MCF 10A (cell line): Measurements from ENCODE around the gene MELTF. TPM values are rescaled to one million over a fixed set of nuclear protein-coding genes. Genes with fewer than 3 reads are reported as not detected.

ENCODE experiments used
- BruUV-seq: library from RNA; stranded (reverse); fragments of 400-500 nt; replicated peaks from 2 replicates; lab custom pipeline; 2021; lab: Mats Ljungman, UMichigan
- CTCF ChIA-PET: fragments of 300-600 bp; sonication (Branson Sonifier 250); formaldehyde crosslinking; extraction: SDS; loops from one replicate; lab custom pipeline; 2021; ENCODE audit warnings: antibody characterized with exemption, inconsistent platforms; lab: Yijun Ruan, JAX
- POLR2A ChIA-PET: fragments of 300-600, 350-650 bp; sonication (Branson Sonifier 250); formaldehyde crosslinking; extraction: SDS; loops from one replicate; lab custom pipeline; 2020; ENCODE audit warnings: antibody characterized with exemption, inconsistent platforms; lab: Yijun Ruan, JAX
- DNase-seq: peaks from one replicate; pipeline ENCODE4 v3.0.0-alpha.2; 2018; ENCODE audit not compliant: unreplicated experiment
- H3K27ac Mint-ChIP-seq: one replicate; pipeline ENCODE4 v1.8.0; 2022; ENCODE audit warnings: mild to moderate bottlenecking, low read depth, mixed read lengths; ENCODE audit not compliant: unreplicated experiment
- H3K27me3 Mint-ChIP-seq: one replicate; pipeline ENCODE4 v1.8.0; 2022; ENCODE audit warnings: mixed read lengths; ENCODE audit not compliant: insufficient read depth, unreplicated experiment
- H3K36me3 Mint-ChIP-seq: one replicate; pipeline ENCODE4 v1.8.0; 2022; ENCODE audit warnings: mild to moderate bottlenecking, moderate library complexity, mixed read lengths; ENCODE audit not compliant: insufficient read depth, unreplicated experiment
- H3K4me1 Mint-ChIP-seq: one replicate; pipeline ENCODE4 v1.8.0; 2022; ENCODE audit warnings: mixed read lengths; ENCODE audit not compliant: insufficient read depth, unreplicated experiment
- H3K4me3 Mint-ChIP-seq: one replicate; pipeline ENCODE4 v1.8.0; 2022; ENCODE audit warnings: mild to moderate bottlenecking, moderate library complexity, mixed read lengths; ENCODE audit not compliant: unreplicated experiment
- H3K9me3 Mint-ChIP-seq: one replicate; pipeline ENCODE4 v1.8.0; 2022; ENCODE audit warnings: mixed read lengths; ENCODE audit not compliant: unreplicated experiment
- CTCF ChIP-seq: fragments of 200-600 bp; IDR thresholded peaks from one replicate; pipeline ENCODE4 v1.8.0; 2022; ENCODE audit warnings: antibody characterized with exemption, mild to moderate bottlenecking; ENCODE audit not compliant: unreplicated experiment
- intact Hi-C: fragments of 100-400 bp; cut with micrococcal nuclease; formaldehyde crosslinking; loops from 2 replicates; pipeline ENCODE4 v1.14.1; 2022
- total RNA-seq: library from RNA; stranded (reverse); gene quantifications from 2 replicates; pipeline ENCODE4 v1.2.3, GENCODE V29; 2022

MELTF gene
- total RNA-seq, 1 experiment from 2014 or later, result 9.1 TPM

- POLR2A ChIA-PET, result no interaction called here
- Mint-ChIP-seq H3K27me3 (no peaks in the 10 kb centered on the region), H3K4me3 (no peak overlapping the region), H3K4me1 (no peaks in the 10 kb centered on the region), H3K36me3 (no peaks in the 10 kb centered on the region), H3K9me3 (no peaks in the 10 kb centered on the region), H3K27ac (no peak overlapping the region)
- TF ChIP-seq CTCF, result no peak
- CTCF ChIA-PET, result interaction anchor here (1.9 kb wide), 1 partner anchor 19 kb away, joined by 7 read pairs; no protein-coding TSS in a partner anchor
- no TSS peak for BruUV-seq
- intact Hi-C loops, result no loop called here
- DNase-seq, result no peak
These were observed 17.1 kb downstream of the MELTF start for GRCh38 chr3:197012540-197012883.

DNA sequence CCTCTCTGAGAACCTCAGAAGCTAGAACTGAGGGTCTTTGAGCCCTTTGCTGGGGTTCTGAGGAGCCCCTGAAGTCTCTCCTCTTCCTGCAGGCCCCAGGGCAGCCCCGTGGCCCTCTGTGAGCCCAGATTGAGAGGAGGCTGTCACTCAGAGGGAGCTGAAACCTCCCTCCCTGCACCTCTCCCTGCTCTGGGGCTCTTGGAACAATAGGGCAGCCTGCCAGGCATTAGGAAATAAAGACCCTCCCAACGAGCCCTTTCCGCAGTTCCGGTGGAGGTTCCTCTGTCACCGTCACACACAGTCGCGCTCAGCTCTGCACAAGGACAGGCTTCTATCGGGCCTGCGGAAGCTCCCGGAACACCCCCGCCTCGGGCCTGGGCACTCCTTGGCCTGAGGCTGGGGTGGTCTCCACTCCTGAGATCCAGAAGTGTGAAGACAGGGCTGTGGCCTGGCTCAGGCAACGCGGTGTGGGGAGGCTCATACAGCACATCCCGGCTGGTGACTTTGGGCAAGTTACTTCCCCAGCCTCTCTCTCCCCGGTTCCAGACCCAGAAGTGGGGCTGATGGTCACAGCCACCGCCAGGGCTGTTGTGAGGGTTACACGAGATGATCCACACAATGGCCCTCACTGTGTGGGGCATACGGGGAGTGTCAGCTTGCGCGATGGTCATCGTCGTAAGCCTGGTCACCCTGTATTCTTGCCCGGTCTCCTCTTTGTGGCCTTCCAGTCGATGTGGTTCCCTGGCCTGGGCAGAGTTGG lies 17.7 kb downstream of the MELTF start:
- no TSS peak for BruUV-seq
- Mint-ChIP-seq H3K4me3 (no peak overlapping the region), H3K9me3 (no peaks in the 10 kb centered on the region), H3K27me3 (no peaks in the 10 kb centered on the region), H3K27ac (no peak overlapping the region), H3K4me1 (no peaks in the 10 kb centered on the region), H3K36me3 (no peaks in the 10 kb centered on the region)
- intact Hi-C loops, result no loop called here
- no peak for TF ChIP-seq CTCF
- no peak for DNase-seq
- CTCF ChIA-PET, result interaction anchor here (0.6 to 1.9 kb wide), 3 partner anchors 9 to 829 kb away, joined by 3 to 7 read pairs (median 4); no protein-coding TSS in a partner anchor
- POLR2A ChIA-PET, result no interaction called here

- Mint-ChIP-seq H3K27me3 (no peaks in the 10 kb centered on the region), H3K9me3 (no peaks in the 10 kb centered on the region), H3K36me3 (no peaks in the 10 kb centered on the region), H3K4me1 (no peaks in the 10 kb centered on the region), H3K27ac (no peak overlapping the region), H3K4me3 (no peak overlapping the region)
- no peak for TF ChIP-seq CTCF
- no TSS peak for BruUV-seq
- CTCF ChIA-PET, result interaction anchor here (0.5 to 1.9 kb wide), 3 partner anchors 20 to 388 kb away, joined by 3 to 7 read pairs (median 3); no protein-coding TSS in a partner anchor
- intact Hi-C loops, result no loop called here
- POLR2A ChIA-PET, result no interaction called here
- DNase-seq, result no peak
These were observed 18.9 kb downstream of the MELTF start for GRCh38 chr3:197010556-197011351.

DNA sequence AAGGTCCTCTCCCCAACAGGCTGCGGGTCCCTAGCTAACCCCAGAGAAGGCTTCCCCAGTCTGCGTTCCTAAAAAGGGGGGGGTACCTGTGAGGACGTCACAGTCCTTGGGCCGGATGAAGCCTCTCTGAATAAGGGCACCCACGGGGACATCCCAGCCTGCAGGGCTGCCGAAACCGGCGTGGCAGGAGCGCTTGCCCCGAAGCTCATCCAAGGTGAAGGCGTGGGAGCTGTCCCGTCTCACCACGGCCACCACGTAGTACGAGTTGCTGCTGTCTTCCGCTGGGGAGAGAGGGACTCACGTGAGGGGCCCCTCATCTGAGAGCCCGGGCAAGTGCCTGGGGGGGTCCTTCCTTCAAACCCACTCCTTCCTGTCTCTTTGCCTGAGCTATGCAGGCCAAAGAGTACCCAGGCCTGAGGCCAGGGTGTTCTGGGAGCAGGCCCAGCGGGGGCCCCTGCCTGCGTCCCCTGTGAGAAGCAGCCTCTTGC lies 20.0 kb downstream of the MELTF start:
- Mint-ChIP-seq H3K4me3 (no peak overlapping the region), H3K4me1 (peaks cover under 1% of the 10 kb centered on the region), H3K27me3 (no peaks in the 10 kb centered on the region), H3K36me3 (no peaks in the 10 kb centered on the region), H3K9me3 (no peaks in the 10 kb centered on the region), H3K27ac (no peak overlapping the region)
- no peak for DNase-seq
- ChIA-PET POLR2A (interaction anchor here (0.8 kb wide), 1 partner anchor 22 kb away, joined by 3 read pairs; no protein-coding TSS in a partner anchor), CTCF (interaction anchor here (0.7 to 1.7 kb wide), 2 partner anchors 21 to 389 kb away, joined by 3 to 5 read pairs; no protein-coding TSS in a partner anchor)
- no TSS peak for BruUV-seq
- intact Hi-C loops, result loop anchor here (10.0 kb wide), 1 partner anchor 505 kb away; no protein-coding TSS in a partner anchor
- no peak for TF ChIP-seq CTCF
